UCSD-AML1 (cell line): ENCODE measurements around the gene CEMP1.

ENCODE experiments used
- DNase-seq: peaks from one replicate; lab custom pipeline; 2025; ENCODE audit not compliant: unreplicated experiment; lab: John Stamatoyannopoulos, UW

The CEMP1 gene

DNA sequence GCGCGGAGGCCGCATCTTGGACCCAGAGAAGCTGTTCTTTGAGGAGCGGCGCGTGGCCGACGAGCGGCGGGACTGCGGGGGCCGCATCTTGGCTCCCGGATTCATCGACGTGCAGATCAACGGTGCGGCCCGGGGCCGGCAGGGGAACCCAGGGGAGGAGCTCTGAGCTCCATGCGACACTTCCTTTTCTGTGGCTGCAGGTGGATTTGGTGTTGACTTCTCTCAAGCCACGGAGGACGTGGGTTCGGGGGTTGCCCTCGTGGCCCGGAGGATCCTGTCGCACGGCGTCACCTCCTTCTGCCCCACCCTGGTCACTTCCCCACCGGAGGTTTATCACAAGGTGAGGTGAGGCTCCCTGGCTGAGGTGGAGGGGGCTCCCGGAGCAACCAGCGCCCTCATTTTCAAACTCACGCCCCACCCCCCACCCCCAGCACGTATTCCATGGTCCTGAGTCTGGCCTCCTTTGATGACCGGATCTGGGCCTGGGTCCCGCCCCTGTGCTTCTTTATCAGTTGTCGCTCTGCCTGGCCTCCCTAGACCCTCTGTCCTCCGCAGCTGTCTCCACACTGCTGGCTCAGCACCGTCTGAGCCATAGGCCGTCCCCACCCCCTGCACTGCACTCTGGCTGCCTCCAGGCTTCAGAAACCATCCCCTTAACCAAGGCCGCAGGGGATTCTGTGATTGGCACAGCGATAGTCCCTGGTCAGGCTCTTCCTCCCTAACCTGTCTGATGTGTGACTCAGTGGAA, 10.2 kb downstream of the CEMP1 start:
- DNase-seq = no peak

DNA sequence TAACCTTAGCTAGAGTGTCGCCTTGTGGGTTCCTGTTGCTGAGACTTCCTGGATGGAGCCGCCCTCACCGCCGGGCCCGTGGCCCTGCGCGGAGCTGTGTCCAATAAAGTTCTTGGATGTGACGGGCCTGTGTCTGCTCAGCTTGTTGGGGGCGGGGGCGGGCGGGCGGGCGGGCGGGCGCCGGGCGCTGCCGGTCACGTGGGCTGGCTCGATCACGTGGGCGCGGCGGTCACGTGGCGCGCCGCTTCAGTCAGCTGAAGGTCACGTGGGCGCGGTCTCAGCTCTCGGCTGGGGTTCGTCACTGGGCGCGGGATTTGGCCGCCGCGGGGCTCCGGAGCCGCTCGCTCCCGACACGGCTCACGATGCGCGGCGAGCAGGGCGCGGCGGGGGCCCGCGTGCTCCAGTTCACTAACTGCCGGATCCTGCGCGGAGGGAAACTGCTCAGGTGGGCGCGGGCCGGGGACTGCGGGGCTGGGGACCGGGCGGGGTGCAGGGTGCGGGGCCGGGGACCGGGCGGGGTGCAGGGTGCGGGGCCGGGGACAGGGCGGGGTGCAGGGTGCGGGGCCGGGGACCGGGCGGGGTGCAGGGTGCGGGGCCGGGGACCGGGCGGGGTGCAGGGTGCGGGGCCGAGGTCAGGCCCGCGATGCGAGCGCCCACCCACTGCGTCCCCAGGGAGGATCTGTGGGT, 11.0 kb downstream of the CEMP1 start, which contains the start of gene AMDHD2:
Gene AMDHD2 (plus strand): TSS at position 275 of the 687 bp plus-strand sequence. CDS start 88 bp downstream, at position 363.
- peak; percentile 86 for DNase-seq

DNA sequence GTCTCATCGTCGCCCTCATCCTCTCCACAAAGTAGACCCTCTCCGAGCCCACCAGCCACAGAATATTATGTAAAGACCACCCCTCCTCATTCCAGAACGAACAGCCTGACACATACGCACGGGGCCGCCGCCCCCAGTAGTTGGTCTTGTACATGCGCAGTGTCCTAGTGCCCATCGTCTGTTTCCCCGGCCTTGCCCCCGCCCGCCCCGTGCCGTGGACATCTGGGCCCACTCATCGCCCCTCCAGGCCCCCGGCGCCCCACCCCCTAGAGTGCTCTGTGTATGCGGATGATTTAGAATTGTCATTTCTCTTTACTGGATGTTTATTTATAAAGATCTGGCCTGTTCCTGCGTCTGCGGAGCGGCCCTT, 11.5 kb downstream of the CEMP1 start:
- DNase-seq = no peak

DNA sequence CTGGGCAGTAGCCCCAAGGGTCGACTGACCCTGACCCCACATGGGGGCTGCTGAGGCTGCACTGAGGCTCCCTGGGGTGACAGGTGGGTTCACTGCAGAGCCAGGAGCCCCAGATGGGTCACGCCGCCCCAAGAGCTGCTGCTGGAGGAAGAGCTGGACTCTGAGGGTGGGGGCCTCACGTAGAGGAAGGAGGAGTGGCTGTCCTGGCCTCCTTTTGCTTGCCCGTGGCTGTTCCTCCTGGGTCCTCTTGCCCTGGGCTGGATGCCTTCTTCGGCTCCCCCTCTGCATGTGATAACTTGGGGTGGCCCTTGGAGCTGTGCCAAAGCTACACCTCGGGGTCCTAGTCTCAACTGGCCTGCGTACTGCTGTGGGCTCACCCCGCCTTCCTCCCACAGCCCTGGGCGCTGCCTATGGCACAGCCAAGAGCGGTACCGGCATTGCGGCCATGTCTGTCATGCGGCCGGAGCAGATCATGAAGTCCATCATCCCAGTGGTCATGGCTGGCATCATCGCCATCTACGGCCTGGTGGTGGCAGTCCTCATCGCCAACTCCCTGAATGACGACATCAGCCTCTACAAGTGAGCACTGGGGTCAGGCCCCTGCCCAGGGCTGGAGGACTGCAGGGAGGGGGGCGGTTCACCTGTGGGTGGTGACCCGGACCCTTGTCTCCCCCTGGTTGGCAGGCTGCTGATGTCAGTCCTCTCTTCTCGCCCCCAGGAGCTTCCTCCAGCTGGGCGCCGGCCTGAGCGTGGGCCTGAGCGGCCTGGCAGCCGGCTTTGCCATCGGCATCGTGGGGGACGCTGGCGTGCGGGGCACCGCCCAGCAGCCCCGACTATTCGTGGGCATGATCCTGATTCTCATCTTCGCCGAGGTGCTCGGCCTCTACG, 12.1 kb downstream of the CEMP1 start:
- DNase-seq = no peak

DNA sequence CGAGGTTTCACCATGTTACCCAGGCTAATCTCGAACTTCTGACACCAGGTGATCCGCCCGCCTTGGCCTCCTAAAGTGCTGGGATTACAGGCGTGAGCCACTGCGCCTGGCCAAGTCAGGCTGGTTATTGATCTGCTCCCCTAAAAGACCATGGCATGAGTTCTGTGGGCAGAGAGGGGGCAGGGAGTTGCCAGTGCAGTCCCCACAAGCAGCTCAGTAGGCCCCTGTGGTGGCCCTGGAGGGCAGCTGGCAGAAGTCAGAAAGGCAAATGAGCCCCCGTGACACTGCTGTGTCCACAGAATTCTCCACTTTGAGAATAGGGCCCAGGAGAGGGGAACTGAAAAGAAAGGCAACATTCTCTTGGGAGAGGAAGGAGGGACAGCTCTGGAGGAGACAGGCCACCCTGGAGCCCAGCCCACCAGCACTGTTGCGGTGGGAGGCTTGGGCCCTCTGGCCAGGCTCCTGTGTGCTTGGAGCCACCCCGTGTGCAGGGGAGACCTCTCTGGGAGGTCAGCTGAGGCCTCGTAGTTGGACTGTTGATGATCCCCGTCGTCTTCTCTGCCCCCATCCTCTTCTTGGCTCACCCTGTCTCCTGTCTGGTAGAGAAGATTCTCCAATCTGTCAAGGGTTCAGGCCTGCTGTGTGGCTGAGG, 13.1 kb downstream of the CEMP1 start:
- no peak for DNase-seq

DNA sequence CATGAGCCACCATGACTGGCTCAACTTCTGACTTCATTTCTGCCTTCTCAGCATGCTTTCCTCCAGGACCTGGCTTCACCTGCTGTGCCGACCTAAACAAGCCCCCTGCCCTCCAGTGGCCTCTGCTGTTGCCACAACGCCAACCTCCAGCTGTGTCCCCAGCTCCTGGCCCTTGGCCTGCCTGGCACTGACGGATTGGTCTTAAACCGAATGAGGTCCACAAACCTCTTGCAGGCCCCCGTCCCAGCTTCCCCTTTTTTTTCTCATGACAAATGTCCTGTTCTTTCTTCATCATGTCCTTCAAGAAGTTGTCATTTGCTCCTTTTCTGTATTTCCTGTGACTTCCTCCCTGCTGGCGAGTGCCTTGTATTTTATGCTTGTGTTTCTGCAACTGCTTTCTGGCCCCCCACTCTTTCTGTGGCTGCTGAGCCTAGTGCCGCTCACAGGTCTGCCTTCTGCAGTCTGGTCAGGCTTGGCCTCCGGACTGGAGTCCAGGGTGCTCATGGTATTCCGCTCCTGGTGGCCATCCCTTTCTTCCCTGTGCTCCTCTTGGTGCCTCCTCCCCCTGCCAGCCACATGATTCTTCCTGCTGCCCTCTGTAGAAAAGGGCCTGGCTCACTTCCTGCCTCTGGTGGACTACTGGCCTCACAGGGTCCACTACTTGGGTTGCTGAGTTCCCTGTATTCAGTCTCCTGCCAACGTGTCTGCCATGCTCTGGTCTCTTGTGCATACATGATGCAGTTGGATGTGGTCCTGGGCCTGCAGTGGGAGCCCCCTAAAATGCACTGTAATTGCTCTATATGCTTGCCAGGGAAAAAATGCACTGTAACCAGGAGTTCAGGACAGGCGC, 14.6 kb downstream of the CEMP1 start:
- peak; percentile 49 for DNase-seq

DNA sequence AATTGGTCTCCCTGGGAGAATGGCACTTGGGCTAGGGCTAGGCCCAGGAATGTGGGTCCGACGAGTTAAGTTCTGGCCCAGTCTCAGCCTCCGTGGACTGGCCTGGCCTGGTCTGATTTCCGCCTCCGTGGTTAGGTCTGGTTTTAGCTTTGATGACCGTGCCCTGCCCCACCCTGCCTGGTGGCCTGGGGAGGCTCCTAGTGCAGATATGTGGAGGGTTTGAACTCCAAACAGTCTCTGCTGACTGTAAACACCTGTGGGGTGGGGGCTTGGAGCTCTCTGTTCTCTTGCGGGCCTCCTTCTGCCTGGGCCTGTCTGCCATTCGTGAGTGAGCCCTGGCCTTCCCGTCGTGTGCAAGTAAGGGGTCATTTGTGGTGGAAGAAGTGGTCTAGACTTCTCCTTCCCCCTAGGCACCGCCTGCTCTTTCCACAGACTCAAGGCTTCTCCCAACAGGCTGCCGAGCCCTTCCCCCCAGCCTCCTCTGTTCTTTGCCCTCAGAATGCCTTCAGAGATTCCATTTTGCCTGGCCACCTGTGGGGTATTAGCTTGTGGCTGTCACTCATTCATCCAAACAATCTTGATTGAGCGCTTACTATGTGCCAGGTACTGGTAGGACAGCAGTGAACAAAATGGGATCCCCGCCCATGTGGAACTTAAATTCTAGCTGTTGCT, 15.9 kb downstream of the CEMP1 start:
- no peak for DNase-seq

DNA sequence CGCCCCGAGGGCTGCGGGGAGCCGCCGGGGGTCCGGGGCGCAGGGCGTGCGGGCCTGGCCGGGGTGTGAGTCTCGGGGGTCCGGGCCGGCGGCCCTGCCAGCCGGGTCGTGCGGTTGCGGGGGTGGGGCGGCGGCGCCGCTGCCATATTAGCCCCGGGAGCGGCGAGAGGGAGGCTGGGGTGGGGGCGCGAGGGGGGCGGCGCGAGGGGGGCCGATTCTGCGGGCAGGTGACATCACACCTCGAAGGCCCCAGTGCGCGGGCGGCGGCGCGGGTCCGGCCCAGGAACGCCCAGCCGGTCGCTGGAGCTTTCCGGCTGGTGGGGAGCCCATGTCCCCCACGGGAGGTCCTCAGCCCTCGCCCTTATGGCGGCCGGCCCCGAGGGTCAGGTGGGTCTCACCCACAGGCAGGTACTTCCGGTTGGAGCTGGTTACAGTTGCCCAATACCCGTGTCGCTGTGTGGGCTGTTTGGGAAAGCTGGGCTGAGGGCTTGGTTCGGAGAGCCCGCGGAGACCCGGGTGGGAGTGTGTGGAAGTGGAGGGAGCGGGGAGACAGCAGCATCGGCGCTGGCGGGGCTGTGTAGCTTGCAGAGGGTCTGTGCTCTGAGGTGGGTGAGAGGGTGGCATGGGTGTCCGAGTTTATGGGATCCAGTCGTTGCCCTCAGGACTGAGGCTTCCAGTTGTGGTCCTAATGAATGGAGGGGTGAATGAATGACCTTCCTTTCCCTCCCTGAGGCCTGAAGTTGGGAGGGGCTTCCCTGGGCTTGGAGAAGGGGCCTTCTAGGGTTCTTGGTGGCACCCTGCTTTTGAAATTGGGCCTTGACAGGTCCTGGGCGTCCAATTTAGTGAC, 16.7 kb downstream of the CEMP1 start:
- no peak for DNase-seq

DNA sequence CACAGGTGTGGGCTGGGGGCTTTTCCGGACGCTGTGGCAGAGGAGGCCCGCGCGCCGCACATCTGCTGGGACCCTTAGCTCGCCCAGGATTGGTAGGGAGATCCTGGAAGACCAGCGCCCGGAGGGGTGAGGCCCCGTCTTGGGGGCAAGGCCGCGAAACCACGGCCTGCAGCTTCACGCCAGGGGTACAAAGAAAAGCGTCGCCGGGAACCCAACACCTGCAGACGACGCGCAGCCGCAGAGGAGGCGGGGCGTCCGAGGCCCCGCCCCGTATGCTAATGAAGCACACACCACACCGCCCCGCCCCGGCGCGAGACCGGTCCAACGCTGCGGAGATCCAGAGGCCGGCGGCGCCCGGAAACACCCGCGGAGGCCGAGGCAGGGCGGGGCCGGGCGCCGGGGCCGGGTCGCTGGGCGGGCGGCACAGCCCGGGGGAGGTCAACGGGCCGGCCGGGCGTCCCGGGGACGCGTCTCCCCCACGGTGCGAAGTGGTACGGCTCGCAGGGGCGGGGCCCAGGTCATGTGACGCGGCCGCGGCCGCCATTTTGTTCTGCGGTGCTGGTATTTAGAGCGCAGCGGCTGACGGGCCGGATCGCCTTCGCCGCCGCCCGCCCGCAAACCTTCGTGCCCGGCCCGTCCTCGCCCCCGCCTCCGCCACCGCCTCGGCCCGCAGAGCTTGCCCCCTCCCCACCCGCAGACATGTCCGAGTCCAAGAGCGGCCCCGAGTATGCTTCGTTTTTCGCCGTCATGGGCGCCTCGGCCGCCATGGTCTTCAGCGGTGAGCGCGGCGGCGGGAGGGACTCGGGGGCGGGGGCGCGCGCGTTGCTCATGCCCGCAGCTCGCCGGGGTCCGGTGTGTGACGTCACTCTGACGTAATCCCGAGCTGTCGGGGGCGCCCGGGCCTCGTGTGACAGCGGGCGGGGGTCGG, 17.5 kb downstream of the CEMP1 start, which contains the start of gene ATP6V0C:
Gene ATP6V0C (plus strand): TSS at position 548 of the 928 bp plus-strand sequence. CDS start 152 bp downstream, at position 700.
- peak; percentile 92 for DNase-seq

DNA sequence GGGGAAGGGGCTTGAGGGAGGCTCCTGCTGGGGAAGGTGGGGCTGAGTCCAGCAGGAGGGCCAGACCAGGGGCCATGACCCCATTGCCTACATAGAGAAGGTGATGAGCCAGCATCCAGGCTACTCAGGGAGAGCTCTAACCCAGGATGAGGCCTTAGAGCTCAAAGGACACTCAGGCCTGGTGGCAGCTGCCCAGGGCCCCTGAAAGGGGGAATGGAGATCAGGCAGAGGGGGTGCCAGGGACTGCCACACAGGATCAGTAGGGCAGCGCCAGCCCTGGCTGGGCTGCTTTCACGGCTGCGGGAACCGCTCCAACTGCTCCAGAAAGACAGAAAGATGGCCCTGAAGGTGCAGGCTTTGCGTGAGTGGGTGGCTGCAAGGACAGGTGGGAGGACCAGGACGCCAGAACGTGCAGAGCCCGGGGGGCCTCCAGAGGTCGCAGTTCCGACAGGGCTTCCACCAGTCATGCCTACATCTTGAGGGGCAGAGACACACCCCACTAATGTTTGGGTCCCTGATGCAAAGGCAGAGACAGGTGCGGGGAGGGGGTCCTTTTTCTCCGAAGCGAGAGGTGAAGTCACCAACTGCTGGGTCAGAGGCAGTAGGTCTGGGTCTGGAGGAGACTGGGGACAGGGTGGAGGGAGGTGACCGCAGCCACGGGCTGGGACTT, 18.3 kb downstream of the CEMP1 start:
- DNase-seq = no peak

DNA sequence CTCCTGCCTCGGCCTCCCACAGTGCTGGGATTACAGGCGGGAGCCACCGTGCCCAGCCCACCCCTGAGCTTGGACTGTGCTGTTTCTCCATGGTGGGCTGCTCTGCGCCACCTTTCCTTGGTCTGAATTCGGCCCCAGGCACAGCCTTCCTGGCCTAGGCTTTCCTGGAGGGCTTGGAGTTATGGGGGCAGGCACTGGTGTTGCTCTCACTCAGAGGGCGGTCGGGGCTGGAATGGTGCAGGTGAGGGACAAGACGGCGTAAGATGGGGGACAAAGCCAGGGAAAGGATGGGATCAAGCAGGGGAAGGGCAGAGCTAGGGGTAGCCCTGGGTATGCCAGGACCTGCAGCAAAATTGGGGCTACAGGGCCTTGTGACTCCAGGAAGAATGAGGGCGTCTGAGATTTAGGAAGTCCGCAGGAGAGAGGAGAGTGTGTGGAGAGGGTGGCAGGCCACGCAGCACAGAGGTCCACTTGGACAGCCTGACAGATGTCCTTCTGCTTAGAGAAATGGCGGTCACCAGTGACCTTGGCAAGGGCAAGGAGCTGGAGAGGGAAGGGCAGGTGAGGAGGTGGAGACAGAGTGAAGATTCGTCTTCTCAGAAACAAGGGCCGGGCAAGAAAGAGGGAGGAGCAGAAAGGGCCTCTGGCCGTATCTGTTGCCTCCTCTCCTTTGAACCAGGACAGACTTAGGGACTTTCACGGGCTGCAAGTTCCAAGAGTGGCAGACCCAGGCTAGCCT, 19.0 kb downstream of the CEMP1 start:
- no peak for DNase-seq

DNA sequence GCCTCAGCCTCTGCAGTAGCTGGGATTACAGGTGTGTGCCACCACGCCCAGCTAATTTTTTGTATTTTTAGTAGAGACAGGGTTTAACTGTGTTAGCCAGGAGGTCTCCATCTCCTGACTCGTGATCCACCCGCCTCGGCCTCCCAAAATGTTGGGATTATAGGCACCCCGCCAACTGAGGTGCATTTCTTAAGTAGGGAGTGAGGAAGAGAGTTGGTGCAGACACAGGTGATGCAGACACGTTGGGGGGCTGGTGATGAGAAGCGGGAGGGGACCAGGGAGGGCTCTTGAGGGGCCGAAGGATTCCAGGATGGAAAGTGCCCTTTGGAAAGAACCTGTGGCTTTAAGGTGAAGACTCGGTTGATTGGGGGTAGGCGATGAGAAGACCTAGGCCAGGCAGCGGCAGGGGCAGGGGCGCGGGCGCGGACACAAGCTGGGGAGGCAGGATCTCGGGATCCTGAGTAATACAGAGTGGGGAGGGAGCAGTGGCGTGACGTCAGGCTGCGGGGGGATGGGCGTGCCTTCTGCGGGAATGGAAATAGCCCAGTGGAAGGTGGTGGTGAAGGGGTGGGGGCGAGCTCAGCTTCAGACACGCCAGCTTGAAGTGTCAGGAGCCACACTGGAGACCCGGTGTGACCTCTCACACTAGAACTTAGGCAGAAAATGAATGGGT, 19.9 kb downstream of the CEMP1 start:
- no peak for DNase-seq

DNA sequence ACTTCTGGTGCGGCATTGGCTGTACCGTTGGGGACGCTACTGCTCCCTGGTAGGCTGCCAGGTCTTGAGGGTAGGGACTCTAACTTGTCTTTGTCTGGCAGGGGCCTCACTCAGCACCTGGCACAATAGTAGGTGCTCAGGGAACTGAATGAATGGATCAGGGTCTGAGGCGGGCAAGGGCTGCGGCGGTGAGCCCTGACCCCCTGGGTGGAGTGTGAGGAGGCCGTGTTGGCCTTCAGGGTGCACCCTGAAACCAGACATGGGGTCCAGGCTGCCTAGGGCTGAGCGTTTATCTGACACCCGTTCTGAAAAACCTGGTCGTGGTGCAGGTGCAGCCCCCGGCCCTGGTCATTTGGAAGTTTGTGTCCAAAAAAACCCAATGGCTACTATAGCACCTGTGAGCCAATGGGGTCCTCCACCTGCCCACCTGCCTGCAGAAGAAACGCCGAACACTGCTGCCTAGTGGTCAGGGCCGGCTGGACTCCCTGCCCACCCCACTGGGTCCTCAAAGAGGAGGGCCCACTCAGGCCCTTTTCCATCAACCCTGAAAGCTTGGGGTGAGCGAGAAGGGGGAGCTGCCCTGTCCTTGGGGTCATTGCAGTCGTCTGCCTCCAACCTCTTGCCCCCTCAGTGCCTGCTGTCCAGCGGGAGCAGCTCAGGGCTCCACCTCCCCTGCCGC, 22.3 kb downstream of the CEMP1 start:
- DNase-seq = no peak

DNA sequence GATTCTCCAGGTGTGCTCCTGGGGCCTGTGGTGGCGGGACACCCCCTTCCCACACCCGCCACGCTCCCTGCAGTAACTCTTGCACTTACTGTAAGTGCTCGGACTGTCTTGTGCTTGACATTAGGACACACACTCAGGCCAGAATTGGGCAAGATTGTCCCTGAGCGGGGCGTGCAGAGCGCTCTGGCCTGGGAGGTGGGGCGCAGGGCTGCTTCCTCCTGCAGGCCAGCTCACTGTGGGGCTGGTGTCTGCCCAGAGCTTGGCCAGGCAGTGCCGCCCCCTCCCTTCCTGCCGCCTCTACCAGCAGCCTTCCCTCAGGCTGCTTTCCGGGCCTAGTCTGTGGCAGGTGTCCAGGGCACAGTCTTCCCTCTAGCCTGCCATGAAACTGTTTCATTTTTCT, 23.5 kb downstream of the CEMP1 start:
- no peak for DNase-seq

DNA sequence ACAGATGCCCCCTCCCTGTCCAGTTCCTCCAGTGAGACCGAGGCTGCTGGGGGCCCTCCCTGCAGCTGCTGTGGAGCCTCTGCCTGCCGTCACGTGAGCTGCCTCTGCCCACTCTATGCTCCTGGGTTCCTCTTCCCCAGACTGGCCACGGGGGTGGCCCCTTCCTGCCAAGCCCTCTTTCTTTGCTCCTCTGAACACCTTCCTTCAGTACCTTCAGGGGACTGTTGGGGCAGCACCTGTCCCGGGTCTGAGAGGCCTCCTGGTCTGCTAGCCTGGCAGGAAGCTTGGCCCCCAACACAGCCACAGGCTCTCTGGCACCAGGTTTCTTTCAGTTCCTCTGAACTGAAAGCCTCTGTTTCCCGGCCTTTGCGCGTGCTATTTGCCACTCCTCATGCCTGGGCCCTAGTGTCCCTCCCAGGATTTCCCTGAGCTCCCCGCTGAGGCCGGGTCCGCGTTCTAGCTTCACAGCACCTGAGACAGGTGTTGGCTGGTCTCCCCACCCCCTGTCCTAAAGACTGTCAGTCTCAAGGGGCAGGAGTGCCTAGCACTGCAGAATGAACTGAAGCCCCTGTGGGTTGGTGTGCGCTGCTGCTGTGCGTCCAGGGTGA, 24.1 kb downstream of the CEMP1 start:
- no peak for DNase-seq
